K562 (cell line): ENCODE measurements around the gene PRRT1. TPM values are rescaled to one million over a fixed set of nuclear protein-coding genes. Genes with fewer than 3 reads are reported as not detected.

Source experiments
- ATF4 ChIP-seq: fragments of 450-650 bp; formaldehyde crosslinking; IDR thresholded peaks from 2 replicates; pipeline ENCODE4 v1.4.0; 2022; ENCODE audit warnings: mild to moderate bottlenecking, moderate library complexity
- CBX8 ChIP-seq: fragments of 200-600 bp; sonication (generic); IDR thresholded peaks from 2 replicates; pipeline ENCODE4 v1.6.1; 2012; ENCODE audit warnings: borderline replicate concordance, mixed run types, low read depth, mild to moderate bottlenecking, moderate library complexity, mixed read lengths, low read length, control low read depth, inconsistent platforms; ENCODE audit not compliant: poor library complexity, severe bottlenecking; ENCODE audit errors: extremely low read depth
- DACH1 ChIP-seq: fragments of 450-650 bp; IDR thresholded peaks from 2 replicates; pipeline ENCODE4 v1.6.1; 2018; ENCODE audit not compliant: partially characterized antibody
- E2F4 ChIP-seq: sonication (generic); formaldehyde crosslinking; IDR thresholded peaks from 2 replicates; pipeline ENCODE4 v1.8.0; 2022; ENCODE audit warnings: mild to moderate bottlenecking, low read depth, missing genetic modification reagents
- HNRNPL ChIP-seq: fragments of 200-400 bp; formaldehyde crosslinking; IDR thresholded peaks from 2 replicates; pipeline ENCODE4 v1.6.1; 2017; ENCODE audit warnings: low read depth, mild to moderate bottlenecking, low read length
- LARP7 ChIP-seq: fragments of 450-650 bp; IDR thresholded peaks from 2 replicates; pipeline ENCODE4 v1.6.1; 2016
- NFYB ChIP-seq: IDR thresholded peaks from 2 replicates; pipeline ENCODE4 v1.6.1; 2011; ENCODE audit warnings: mild to moderate bottlenecking, moderate library complexity; ENCODE audit not compliant: insufficient read length; ENCODE audit errors: extremely low read depth
- NR2F6 ChIP-seq: fragments of 450-650 bp; formaldehyde crosslinking; IDR thresholded peaks from 2 replicates; pipeline ENCODE4 v1.4.0; 2020; ENCODE audit warnings: mild to moderate bottlenecking
- PTTG1 ChIP-seq: fragments of 450-650 bp; IDR thresholded peaks from 2 replicates; pipeline ENCODE4 v1.6.1; 2016; ENCODE audit warnings: low read depth, mild to moderate bottlenecking, missing genetic modification characterization, missing compliant biosample characterization
- SAFB ChIP-seq: fragments of 200-400 bp; formaldehyde crosslinking; IDR thresholded peaks from 2 replicates; pipeline ENCODE4 v1.6.1; 2017; ENCODE audit warnings: low read depth, low read length, borderline replicate concordance
- TARDBP ChIP-seq: fragments of 450-650 bp; IDR thresholded peaks from 2 replicates; pipeline ENCODE4 v1.6.1; 2016
- WHSC1 ChIP-seq: IDR thresholded peaks from one replicate; pipeline ENCODE4 v1.6.1; 2012; ENCODE audit warnings: low read length, control low read depth, inconsistent platforms
- ZNF318 ChIP-seq, 2 experiments: fragments of 450-650 bp; IDR thresholded peaks; 2 replicates each; pipeline ENCODE4 v1.6.1; 2016; ENCODE audit warnings: mild to moderate bottlenecking in 2 of 2, borderline replicate concordance in 1 of 2, low read depth in 1 of 2, moderate library complexity in 1 of 2
- ZNF444 ChIP-seq: fragments of 250-450 bp; sonication (Bioruptor Pico); IDR thresholded peaks from 2 replicates; pipeline ENCODE4 v1.4.0; 2020; ENCODE audit warnings: mild to moderate bottlenecking, moderate library complexity
- polyA plus RNA-seq, 8 experiments: library from polyadenylated mRNA; depleted of rRNA in 4 of 8; stranded (reverse) in 5 of 8; unstranded in 3 of 8; fragments of >200 nt; fragmentation: Nextera tagmentation in 2 of 8; fragmentation: Illumina TruSeq in 1 of 8; extraction: Ambion mirVana in 2 of 8; extraction: Trizol in 1 of 8; gene quantifications; 2 replicates each; pipeline versions ENCODE4 v1.2.1 to v1.2.3, GENCODE V29; 2011 to 2014; ENCODE audit warnings: inconsistent platforms in 1 of 8, missing spikeins in 1 of 8
- total RNA-seq, 7 experiments: library from RNA; depleted of rRNA in 6 of 7; stranded (reverse); fragments of >200 nt in 6 of 7; fragmentation: Illumina TruSeq in 2 of 7; extraction: Trizol in 2 of 7; gene quantifications; 2 replicates each; pipeline versions ENCODE4 v1.2.1 to v1.2.3, GENCODE V29; 2011 to 2021; ENCODE audit warnings: low replicate concordance in 1 of 7
- TF ChIP-seq, protein P1 (sequence below), 2 experiments: fragments of 200-800 bp in 1 of 2; sonication (Bioruptor generic) in 1 of 2; sonication (generic) in 1 of 2; formaldehyde crosslinking in 1 of 2; IDR thresholded peaks in 1 of 2; conservative IDR thresholded peaks in 1 of 2; 2 replicates each; pipeline versions ENCODE4 v1.5.0 to v1.6.1; 2016 to 2020; ENCODE audit warnings: missing compliant biosample characterization in 1 of 2, missing genetic modification characterization in 1 of 2, missing genetic modification reagents in 1 of 2

The PRRT1 gene
- total and polyA plus RNA-seq, 9 of the 15 experiments (the other 6 are each of a cell fraction or from before 2014, with no cell fraction given) = 0.14 to 3.5 (median 0.41) TPM

DNA sequence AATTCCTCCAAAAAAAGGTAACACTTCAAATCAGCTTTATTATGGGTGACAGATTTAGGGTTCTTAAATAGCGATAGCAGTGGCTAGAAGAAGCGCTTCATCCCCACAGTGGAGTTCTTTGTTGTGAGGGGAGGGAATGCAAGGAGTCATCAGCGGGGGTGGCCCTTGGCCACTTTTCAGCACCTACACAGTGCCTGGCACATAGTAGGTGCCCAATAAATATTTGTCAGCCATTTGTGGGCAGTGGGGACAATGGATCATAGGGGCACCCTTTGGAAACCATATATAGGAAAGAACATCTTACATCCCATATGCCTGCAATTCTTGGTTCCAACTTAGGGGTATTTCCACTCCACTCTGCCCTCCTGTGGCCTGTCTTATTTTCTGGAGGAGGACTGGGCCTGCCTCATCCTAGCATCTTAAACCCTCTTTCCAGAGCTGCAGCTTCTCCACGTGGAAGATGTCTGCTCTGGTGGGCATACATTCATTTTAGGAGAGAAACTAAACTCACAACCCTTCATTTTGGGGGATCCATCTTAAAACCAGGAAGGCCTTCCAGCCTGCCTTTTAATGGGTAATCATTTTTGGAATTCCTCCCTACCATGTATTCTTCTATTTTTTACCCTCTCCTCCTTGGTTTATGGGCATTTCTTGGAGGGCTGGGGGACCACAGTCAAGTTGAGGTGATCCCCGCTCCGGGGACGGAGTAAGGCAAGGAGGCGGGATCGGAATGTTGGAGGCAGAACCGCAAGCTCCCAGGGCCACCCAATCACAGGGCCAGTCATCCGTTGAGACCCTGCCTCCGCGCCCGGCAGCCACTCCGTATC is 43.3 kb upstream of the PRRT1 start (continued):
- TF ChIP-seq LARP7 (no peak), TARDBP (no peak), WHSC1 (no peak), PTTG1 (tag) (no peak), NFYB (peak; percentile 73), ZNF318 (IDR thresholded peaks at IDR 0.05; ENCODE audit: borderline replicate concordance in 1 of 2, low read depth in 1 of 2) (no peak), CBX8 (no peak), ATF4 (CRISPR knock-in tag) (peak; percentile 35; the same call in 1 of the 2 replicates), ZNF444 (CRISPR knock-in tag) (no peak), DACH1 (no peak), NR2F6 (CRISPR knock-in tag) (no peak), E2F4 (CRISPR knock-in tag) (no peak), HNRNPL (no peak), SAFB (no peak)
- TF ChIP-seq, protein P1, sequence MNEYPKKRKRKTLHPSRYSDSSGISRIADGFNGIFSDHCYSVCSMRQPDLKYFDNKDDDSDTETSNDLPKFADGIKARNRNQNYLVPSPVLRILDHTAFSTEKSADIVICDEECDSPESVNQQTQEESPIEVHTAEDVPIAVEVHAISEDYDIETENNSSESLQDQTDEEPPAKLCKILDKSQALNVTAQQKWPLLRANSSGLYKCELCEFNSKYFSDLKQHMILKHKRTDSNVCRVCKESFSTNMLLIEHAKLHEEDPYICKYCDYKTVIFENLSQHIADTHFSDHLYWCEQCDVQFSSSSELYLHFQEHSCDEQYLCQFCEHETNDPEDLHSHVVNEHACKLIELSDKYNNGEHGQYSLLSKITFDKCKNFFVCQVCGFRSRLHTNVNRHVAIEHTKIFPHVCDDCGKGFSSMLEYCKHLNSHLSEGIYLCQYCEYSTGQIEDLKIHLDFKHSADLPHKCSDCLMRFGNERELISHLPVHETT (CRISPR knock-in tag; conservative IDR thresholded peaks at IDR 0.05 in 1 of 2, IDR thresholded peaks at IDR 0.05 in 1 of 2) = no peak; a peak in 1 of 4 replicates
